Epithelial cell of esophagus (primary cell): ENCODE measurements around the gene RPL22.

Experiments used
- DNase-seq: peaks from one replicate; pipeline ENCODE4 v3.0.0; 2010; ENCODE audit warnings: low read depth
- H3K4me3 ChIP-seq: 2 replicates; pipeline ENCODE4 v1.5.1; 2011; ENCODE audit warnings: mild to moderate bottlenecking, low read length, control low read depth
- CTCF ChIP-seq: IDR thresholded peaks from 2 replicates; pipeline ENCODE4 v1.5.1; 2011; ENCODE audit warnings: low read depth, mild to moderate bottlenecking, low read length, control low read depth, inconsistent platforms; ENCODE audit not compliant: insufficient read depth; ENCODE audit errors: missing control alignments

RPL22 gene

GRCh38 chr1:6172549-6172948, 26.8 kb downstream of the RPL22 start:
- H3K4me3 ChIP-seq: no peak overlapping the region
- DNase-seq: no peak
- no peak for TF ChIP-seq CTCF

GRCh38 chr1:6171548-6172124, 27.8 kb downstream of the RPL22 start:
- no peak for DNase-seq
- TF ChIP-seq CTCF: peak; percentile 32
- H3K4me3 ChIP-seq: no peak overlapping the region

GRCh38 chr1:6170742-6171201, 28.6 kb downstream of the RPL22 start:
- no peak overlapping the region for H3K4me3 ChIP-seq
- TF ChIP-seq CTCF: no peak
- DNase-seq: no peak

- no peak for TF ChIP-seq CTCF
- no peak for DNase-seq
- no peak overlapping the region for H3K4me3 ChIP-seq
These were observed 29.2 kb downstream of the RPL22 start for GRCh38 chr1:6170116-6170741.

- H3K4me3 ChIP-seq: no peak overlapping the region
- TF ChIP-seq CTCF: no peak
- DNase-seq: no peak
These were observed 30.3 kb downstream of the RPL22 start for GRCh38 chr1:6168947-6169586.

- no peak for TF ChIP-seq CTCF
- H3K4me3 ChIP-seq: no peak overlapping the region
- no peak for DNase-seq
These were observed 31.7 kb downstream of the RPL22 start for GRCh38 chr1:6167391-6168303.
